Activated effector memory CD4-positive, alpha-beta T cell treated with Interleukin-2 at 50 U/mL for 16 hours (primary cell): ENCODE results near the gene MAP3K6.
A peak's percentile ranks its signal among the peaks of the same experiment; 100 is the strongest.
"Not testable (repeated sequence)": the region's sequence is repeated elsewhere in the genome, so short reads cannot be mapped to it uniquely, and the experiment has no call there.

Experiments
- DNase-seq: peaks from one replicate; pipeline ENCODE4 v3.0.0-alpha.2; 2020

The MAP3K6 gene

DNA sequence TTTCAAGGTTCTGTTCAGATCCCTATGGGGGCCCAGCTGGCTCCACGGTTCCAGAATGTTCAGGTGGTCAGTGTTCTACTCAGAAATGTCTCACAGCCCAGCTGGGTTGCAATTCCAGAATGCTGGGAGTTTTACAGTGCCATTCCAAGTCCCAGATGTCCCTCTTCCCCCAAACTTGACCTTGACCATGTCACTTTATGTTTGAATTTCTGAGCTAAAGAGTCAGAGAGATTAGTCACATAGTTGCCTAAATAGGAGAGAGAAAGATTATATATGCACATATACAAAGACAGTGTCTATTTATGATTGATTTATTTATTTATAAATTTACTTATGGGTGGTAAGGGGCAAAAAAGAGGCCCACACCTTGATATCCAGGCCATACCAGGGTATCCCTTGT is 28.2 kb upstream of the MAP3K6 start:
- no peak for DNase-seq

DNA sequence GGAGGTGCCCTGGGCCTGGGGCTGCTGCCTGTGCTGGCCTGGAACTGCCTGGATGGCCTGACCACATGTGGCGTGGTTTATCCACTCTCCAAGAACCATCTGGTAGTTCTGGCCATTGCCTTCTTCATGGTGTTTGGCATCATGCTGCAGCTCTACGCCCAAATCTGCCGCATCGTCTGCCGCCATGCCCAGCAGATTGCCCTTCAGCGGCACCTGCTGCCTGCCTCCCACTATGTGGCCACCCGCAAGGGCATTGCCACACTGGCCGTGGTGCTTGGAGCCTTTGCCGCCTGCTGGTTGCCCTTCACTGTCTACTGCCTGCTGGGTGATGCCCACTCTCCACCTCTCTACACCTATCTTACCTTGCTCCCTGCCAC is 27.5 kb upstream of the MAP3K6 start:
- DNase-seq = no peak

DNA sequence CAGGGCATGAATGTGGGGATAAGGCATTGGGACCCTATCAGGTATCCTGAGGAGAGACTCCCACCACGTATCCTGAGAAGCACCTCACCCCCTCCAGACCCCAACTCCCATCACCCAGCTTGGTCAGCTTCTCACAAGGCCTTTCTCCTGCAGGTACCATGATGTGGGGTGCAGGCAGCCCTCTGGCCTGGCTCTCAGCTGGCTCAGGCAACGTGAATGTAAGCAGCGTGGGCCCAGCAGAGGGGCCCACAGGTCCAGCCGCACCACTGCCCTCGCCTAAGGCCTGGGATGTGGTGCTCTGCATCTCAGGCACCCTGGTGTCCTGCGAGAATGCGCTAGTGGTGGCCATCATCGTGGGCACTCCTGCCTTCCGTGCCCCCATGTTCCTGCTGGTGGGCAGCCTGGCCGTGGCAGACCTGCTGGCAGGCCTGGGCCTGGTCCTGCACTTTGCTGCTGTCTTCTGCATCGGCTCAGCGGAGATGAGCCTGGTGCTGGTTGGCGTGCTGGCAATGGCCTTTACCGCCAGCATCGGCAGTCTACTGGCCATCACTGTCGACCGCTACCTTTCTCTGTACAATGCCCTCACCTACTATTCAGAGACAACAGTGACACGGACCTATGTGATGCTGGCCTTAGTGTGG is 27.0 kb upstream of the MAP3K6 start:
- no peak for DNase-seq

DNA sequence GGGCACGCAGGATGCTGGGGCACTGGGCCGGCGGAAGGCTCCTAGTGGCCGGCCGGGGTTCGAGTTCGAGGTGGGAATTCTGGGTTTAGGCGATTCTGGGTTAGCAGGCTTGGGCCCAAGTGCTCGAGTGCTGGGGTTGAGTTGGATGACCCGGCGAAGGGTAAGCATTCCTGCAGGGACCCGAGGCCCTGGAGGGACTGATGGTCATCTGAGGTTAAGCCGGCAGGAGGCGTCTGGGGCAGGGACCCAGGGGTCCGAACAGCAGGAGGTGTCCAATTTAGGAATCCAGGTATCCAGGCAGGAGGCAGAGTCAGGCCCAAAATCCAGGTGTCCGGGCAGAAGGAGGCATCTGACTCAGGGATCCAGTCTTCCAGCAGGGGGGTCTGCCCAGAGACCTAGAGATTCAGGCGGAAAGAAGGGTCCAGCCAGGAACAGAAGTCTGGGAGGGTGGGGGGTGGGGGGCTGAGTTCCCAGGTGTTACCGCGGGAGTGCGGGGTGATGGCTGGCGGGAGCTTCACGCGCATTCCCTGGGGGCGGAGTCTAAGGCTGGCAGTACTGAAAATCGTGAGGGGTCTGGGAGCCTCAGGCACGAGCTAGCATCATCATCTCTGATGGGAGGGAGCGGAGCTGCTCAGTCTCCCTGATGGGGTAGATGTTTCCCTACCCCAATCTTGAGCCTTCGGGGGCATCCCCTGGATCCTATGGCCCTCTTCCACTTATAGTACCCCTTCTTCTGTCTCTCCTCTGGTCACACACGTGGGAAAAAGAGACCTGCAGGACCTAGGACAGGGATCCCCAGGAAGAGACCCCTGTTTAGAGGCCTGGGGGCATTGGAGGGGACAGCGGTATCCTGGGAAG is 26.2 kb upstream of the MAP3K6 start:
- DNase-seq = no peak

DNA sequence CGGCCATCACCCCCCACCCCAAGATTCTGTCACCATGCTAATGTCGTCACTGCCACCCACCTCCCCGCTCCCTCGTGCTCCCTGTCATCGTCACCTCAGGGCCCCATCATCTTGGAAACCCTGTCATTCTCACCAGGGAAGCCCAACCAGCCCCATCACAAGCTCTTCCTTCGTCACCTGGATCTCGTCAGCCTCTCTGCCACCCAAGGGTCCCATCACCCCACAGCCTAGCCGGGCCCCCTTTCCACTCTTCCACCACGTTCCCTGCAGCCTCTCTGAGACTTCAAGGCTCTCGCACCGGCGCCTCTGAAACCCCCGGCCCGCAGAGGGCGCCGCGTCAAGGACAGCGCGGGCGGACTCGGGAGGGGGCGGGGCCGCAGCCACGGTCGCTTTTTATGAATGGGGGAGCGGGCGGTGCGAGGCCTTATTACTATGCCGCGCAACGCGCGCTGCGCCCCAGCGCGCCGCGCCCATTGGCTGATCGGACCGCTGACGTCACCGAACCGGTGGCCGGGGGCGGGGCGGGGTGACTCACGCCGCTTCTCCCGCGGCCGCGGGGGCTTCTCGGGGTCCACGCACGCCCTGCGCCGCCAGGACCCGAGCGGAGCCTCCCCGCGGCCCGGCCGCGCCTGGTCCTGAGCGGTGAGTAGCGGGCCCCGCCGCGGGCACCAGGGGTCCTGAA is 25.5 kb upstream of the MAP3K6 start, which contains the start of gene GPR3:
Gene GPR3 (plus strand): TSS at position 527 of the 682 bp plus-strand sequence. CDS start 1,177 bp downstream, outside the sequence.
- DNase-seq = peak; percentile 89

DNA sequence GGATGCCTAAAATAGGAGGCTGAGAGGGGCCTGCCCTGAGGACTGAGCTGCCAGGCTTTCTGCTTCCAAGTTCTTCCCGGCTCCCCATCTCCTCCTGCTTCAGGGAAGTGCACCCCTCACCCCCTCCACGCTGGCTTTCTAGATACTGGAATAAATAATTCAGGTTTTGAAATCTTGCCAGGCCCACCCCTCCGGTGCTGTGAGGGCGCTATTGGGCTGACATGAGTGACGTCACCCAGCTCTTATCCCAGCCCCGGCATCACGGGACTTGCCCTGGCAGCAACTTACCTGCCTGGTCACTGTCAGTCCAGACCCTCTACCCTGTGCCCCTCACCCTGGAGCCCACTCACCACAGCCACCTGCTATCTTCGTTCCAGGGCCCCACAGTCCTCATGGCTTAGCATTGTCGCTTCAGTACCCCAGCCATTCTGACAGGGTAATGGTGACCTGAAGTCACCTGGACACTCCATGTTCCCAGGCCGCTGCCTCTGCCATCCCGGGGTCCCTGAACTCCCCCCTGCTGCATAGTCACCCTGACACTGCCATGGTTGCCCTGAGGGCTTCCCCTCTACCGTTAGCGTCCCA is 24.8 kb upstream of the MAP3K6 start:
- no peak for DNase-seq

DNA sequence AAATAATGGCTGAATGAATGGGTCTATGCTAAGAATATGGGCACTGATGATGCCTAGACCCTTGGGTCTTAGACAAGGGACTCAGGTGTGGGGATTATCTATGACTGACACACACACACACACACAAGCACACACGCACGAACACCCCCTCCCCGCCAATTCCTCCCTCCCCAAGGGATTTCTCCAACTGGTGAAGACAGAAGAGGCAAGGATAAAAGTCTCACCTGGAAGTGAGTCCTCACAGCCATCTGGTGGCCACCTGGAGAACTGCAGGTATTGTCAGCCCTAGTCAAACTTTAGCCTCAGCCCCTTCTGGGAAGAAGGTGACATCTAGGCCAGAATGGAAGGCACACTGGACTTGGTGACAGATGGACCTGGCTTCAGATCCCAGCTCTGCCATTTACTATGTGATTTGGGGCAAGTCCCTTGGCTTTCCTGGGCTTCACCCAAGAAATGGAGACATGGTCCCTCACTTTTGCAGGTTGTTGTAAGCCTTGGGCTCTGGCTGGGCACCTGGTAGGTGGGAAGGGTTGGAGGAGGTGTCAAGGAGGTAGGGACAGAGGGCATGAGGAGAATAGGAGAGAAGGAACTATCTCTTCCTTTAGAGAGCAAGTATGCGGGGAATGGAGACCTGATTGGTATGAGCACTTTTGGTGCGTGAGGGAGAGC is 21.7 kb upstream of the MAP3K6 start:
- peak; percentile 57 for DNase-seq

DNA sequence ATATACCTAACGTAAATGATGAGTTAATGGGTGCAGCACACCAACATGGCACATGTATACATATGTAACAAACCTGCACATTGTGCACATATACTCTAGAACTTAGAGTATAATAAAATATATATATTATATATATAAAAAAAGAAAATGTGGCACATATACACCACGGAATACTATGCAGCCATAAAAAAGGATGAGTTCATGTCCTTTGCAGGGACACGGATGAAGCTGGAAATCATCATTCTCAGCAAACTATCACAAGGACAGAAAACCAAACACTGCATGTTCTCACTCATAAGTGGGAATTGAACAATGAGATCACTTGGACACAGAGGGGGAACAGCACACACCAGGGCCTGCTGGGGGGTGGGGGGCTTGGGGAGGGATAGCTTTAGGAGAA is 18.0 kb upstream of the MAP3K6 start:
- not testable (repeated sequence) for DNase-seq

DNA sequence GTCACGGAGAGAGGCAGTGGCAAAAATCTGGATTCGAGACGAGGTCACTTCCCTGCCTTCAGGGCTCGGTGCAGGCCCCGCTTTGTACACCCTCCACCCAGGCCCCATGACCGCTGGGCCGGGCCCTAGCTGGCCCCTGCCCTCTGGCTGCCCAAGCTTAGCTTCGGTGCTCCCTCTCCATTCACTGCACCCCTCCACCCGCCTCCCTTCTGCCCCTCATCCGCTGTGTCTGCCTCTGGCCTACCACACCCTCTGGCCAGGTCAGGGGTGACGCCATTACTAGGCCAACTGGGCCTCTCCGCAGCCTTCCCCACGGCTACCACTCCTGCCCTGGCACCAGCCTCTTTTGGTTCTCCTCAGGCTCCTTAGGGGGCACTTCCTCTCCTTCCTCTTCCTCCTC is 16.9 kb upstream of the MAP3K6 start:
- DNase-seq = no peak

DNA sequence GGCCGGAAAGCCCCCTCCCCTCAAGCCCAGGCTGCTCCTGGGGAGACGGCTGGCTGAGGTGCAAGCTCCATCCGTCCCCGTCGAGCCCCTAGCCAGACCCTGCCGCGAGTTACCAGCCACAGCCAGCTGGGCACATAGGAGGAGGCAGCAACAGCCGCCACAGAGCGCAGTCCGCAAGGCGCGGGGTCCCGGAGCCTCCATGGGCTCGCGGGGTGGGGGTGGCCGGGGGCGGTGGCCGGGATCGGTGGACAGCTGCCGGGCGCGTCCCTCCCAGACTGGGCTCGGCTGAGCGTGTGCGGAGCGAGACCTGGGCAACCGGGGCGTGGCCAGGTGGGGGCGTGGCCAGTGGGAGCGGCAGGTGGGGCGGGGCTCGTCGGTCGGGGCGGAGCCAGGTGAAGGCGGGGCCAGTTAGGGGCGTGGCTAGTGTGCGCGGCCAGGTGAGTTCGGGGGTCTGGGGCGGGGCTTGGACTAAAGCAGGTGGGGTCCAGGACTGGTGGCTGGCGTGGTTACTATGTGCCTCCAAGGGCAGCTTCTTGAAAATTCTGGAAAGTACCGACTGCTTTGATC is 16.4 kb upstream of the MAP3K6 start, which contains the start of gene CD164L2:
Gene CD164L2 (minus strand): TSS at position 295 of the 567 bp plus-strand sequence. CDS start 94 bp downstream, at position 201.
- peak; percentile 35 for DNase-seq

DNA sequence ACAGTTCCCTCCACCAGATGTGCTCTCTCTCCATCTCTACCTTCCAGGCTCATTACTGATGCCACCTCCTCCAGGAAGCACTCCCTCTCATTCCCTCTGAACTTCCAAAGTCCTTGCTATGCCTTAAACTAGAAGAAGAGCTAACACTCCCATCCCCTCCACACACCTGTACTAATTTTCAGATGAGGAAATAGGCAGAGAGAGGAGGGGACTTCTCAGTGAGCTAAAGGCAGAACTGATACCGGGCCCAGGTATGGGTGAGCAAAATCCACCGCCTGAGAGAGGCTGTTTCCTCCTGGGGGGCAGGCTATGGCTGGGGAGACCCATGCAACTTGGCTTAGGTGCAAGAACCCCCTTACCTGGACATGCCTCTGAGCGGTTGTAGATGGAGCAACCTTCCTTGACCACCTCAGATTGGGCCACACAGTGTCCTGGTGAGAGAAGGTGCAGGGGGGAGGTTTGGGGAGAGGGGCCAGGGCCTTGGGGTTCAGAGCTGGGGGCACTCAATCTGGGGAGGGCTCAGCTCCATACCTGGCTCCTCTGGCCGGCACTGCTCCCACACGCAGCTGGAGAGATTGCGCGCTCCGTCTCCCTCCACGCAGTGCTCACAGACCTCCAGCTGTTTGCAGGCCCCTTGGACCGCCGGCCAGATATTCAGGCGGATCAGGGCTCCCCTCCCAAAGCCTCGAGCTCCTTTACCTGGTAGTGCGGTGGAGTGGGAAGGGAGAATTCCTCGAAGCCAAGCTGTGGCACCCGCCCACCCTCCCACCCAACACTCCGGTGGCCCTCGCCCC is 15.4 kb upstream of the MAP3K6 start:
- DNase-seq = no peak

DNA sequence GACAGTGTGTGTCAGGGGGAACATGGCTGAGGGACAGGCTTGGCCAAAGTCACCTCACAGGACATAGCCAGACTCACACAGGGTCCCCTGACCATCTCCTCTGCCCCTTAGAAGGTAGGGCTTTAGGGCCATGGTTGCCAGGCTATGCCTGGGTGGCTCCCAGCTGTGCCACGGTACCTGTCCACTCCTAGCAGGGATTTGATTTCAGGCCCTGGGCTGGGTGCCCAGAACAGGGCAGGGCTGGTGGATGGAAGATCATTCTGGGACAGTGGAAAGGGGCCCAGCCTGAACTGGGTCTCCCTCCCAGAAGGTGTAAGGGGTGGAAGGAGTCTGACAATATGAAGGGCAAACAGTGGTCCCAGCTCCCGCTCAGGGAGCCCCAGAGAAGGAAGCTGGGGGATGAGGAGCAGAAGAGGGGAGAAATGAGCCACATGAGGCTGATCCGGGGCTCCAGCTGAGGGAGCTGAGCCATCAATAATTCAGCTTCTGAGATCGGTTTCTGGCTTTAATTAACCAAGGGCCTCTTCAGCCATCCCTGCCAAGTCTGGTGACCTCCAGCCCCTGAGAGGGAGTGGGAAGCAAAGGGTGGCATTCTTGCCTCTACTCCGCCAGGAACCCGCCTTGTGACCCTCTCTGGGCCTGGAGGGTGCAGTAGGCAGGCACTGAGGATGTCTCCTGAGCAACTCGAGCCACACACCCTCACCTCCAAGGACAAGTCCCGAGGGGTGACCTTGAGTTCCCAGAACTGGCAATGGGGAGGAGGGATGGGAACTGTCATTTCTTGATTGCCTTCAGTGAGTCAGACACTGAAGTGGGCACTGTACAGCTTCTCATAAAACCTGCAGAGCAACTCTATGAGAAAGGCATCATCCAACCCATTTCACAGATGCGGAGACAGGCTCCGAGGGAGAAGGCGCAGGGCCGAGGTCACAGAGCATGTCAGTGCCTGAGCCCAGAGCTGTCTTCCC is 14.3 kb upstream of the MAP3K6 start:
- no peak for DNase-seq

DNA sequence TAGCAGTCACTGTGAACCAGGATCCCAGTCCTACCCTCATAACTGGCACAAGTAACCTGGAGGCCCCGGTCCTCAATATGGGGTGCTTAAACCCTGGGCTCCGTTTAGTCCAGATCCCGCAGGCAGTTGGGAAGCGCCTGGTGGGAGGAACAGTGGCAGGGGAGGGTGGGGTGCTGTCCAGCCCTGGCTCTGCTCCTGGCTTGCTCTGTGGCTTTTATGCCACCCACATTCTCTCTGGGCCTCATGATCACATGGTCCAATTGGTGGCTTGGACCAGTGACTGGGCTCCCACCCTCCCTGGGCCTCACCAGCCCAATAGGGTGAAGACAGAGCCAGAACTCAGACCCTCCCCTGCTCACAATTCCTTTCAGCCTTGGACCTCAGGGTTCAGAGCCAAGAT is 13.5 kb upstream of the MAP3K6 start:
- DNase-seq = no peak

DNA sequence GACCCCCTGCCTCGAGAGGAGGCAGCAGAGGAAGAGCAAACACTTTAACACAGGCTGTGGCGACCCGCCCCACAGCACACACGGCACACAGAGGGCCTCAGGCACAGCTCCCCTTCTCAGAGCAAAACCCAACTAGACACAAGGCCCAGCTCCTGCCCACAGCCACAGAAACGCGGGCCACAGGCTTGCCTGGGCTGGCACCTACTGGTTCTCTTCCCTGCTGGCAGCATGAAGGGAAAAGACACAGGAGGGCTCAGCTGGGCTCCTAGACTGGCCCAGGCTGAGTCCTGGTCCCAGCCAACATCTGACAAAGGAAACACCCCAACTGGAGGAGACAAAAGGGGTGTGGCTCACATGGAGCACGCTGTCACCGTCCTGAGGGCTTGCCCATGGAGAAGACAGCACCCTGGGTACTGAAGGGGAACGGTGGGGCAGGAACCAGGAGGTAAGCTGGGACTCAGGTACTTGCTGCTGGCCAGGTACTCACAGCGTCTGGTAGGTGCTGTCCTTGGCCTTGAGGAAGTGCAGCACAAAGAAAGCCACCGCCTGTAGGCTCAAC is 12.9 kb upstream of the MAP3K6 start:
- no peak for DNase-seq

DNA sequence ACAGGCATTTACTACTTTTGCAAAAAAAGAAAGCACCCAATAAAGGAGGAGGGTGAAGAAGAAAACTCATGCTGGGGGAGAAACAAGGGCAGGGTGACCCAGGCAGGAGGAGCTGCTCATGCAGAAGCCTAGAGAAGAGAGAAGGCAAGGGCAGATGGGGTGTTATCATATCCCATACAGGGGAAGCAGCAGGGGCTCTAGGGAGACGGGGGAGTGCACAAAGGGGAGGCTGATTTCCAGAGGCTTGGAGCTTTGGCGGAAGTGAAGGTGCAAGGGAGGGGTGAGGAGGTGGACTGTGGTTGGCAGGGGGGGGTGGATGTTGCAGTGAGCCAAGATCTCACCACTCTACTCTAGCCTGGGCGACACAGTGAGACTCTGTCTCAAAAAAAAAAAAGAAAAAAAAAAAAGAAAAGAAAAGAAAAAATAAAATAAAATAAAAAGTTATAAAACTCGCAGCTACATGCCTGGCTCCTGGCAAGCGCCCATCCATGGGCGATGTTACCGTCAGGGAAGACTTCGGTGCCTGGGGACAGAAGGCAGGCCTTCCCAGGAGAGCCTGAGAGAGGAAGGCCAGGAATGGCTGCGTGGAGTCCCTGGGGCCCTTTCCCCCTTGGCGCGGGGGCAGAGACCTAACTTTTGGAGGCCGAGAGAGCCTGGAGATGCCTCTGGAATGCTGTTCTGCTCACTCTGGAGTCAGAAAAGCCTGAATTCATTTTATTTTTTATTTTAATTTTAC is 11.2 kb upstream of the MAP3K6 start:
- DNase-seq = no peak

DNA sequence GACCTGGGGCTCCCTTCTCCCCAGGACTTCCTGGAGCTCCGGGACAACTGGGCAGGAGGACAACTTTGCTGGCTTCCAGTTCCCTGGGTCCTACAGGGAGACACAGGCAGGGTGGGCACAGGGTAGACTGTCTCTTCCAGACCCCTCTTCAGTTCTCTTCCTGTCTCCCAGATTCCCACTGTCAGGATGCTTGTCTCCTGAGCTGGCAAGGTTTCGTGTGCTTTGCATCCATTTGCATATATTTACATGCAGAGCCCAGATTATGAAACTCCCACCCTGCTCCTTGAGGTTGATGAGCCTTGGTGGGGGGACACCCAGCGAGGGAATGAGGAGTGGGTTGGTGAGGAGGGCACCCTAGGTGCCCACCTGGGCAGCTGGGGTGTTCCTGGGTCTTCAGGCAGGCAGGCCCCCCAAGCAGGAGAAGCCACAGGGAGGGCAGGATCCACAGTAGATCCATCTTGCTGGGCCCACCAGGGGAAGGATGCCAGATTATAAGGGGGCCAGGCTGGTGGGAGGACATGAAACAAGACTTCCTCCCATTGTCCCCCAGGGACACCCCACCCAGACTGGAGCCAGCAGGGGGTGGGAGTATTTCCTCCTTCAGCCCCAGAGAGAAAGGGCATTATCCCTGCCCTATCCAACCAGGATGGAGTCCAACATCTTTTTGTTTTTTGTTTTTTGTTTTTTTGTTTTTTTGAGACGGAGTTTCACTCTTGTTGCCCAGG is 7.8 kb upstream of the MAP3K6 start, which contains the start of gene FCN3:
Gene FCN3 (minus strand): TSS at position 463 of the 725 bp plus-strand sequence. CDS start 6 bp downstream, at position 457.
- no peak for DNase-seq

DNA sequence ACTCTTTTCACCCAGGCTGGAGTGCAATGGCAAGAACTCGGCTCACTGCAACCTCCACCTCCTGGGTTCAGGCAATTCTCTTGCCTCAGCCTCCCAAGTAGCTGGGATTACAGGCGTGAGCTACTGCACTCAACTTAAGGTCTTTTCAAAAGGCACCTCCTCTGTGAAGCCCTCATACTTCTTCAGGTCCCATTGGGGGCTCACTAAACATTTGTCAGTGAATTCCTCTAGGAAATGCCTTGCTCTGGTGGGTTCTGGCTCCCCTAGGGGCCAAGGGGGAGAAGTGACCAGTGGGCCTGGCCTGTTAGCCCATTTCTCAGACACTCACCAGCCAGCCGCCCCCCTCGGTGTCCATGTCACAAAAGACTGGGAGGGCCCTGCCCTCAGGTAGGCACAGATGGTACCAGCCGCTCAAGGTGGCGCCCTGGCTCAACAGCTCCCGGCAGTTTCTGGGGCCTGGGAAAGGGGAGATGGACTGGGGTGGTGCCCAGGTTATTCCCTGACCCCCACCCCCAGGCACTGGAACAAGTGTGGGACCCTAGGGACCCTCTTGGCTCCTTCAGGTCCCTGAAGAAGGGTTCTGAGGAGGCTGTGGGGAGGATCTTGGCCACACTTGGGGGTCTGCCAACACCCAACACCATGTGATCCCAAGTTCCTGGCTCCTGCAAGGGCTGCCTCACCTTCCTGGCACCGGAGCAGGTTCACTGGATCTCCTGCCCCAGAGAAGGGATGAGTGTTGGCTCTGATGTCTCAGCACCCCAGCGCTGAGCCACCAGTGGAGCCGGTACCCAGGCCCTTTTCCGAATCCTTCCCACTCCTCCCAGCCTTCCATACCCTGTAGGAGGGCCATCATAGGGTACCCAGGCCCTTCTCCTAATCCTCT is 6.3 kb upstream of the MAP3K6 start:
- DNase-seq = no peak
